Body of pancreas (tissue), 4 donors: ENCODE measurements around the gene GLI3. TPM values are rescaled to one million over a fixed set of nuclear protein-coding genes. Genes with fewer than 3 reads are reported as not detected.
"Not testable (repeated sequence)": the region's sequence is repeated elsewhere in the genome, so short reads cannot be mapped to it uniquely, and the experiment has no call there.

Source experiments
- ATAC-seq: fragments of 150-250 bp; one replicate; pipeline ENCODE4 v1.9.1; 2016
- DNase-seq, 4 donors: peaks; one replicate each; pipeline ENCODE4 v3.0.0-alpha.2; 2019
- H3K27ac ChIP-seq, 4 donors: fragments of 200-600 bp; sonication (generic); 1 replicate in 3 of 4; 2 replicates in 1 of 4; pipeline versions ENCODE4 v1.5.1 to v1.6.1; 2016 to 2019; ENCODE audit warnings: mild to moderate bottlenecking in 1 of 4, mixed read lengths in 1 of 4, moderate library complexity in 1 of 4
- H3K27me3 ChIP-seq, 2 donors: fragments of 200-600 bp; sonication (generic); one replicate each; pipeline ENCODE4 v1.6.0; 2016; ENCODE audit warnings: mild to moderate bottlenecking in 1 of 2
- H3K36me3 ChIP-seq, 2 donors: fragments of 200-600 bp; sonication (generic); replicated peaks in 1 of 2; 2 replicates each; pipeline ENCODE4 v1.5.1; 2016; ENCODE audit warnings: low read depth in 2 of 2; ENCODE audit not compliant: insufficient read depth in 1 of 2
- H3K4me1 ChIP-seq: fragments of 200-600 bp; sonication (generic); one replicate; pipeline ENCODE4 v1.6.0; 2016
- H3K4me3 ChIP-seq, 2 donors: fragments of 200-600 bp; sonication (generic); 1 replicate in 1 of 2; 2 replicates in 1 of 2; pipeline ENCODE4 v1.5.1; 2016 to 2019
- H3K9me3 ChIP-seq, 3 donors: fragments of 200-600 bp; sonication (generic); 1 replicate in 2 of 3; 2 replicates in 1 of 3; pipeline ENCODE4 v1.5.1; 2016
- POLR2A ChIP-seq, 3 donors: fragments of 450-650 bp; IDR thresholded peaks; one replicate each; pipeline ENCODE4 v1.6.1; 2016; ENCODE audit warnings: antibody characterized with exemption in 3 of 3, mild to moderate bottlenecking in 2 of 3
- WGBS, 2 donors: methylation state at CpG; one replicate each; pipeline ENCODE4 v1.1.5; 2017; 5-methylcytosine and 5-hydroxymethylcytosine counted together
- intact Hi-C: fragments of 100-400 bp; cut with DNase I; formaldehyde crosslinking; loops from one replicate; pipeline ENCODE4 v1.15.1; 2023
- total RNA-seq, 2 donors: library from RNA; depleted of rRNA; stranded (reverse); fragments of >200 nt; gene quantifications; one replicate each; pipeline ENCODE4 v1.1.0, GENCODE V29; 2016
- TF ChIP-seq, protein P1 (sequence below), 7 experiments: fragments of 450-650 bp in 4 of 7; fragments of 200-600 bp in 3 of 7; sonication (generic) in 3 of 7; IDR thresholded peaks; one replicate each; pipeline ENCODE4 v1.5.1; 2016 to 2019; ENCODE audit warnings: antibody characterized with exemption in 7 of 7

The GLI3 gene
- total RNA-seq, 2 donors from 2014 or later = 1.0 to 2.0 TPM

DNA sequence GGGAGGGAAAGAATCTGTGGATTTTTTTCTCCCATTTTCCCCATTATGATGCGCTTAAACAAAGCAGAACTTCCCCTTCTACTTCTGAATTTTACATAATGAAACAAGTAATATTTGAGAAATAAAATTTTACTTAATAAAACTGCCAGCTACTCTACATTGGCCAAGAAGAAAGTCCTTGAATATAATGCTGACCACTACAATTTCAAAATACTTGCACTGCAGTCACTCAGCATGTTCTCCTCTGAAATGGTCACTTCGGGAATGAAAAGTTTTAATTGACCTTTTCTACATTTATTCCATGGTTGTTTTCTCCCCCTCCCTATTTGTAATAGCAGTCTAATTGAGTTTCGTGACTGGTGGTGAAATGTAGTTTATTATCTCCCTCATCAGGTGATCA is 23.9 kb downstream of the GLI3 start:
- no peak overlapping the region for H3K27ac ChIP-seq
- no peak overlapping the region for H3K4me3 ChIP-seq
- H3K27me3 ChIP-seq = no peaks in the 10 kb centered on the region
- 57 to 73% methylated on average over 3 of the region's 3 CpGs for WGBS, 2 donors
- intact Hi-C loops = no loop called here
- no peaks in the 10 kb centered on the region for H3K9me3 ChIP-seq
- TF ChIP-seq POLR2A (IDR thresholded peaks at IDR 0.05) = no peak
- TF ChIP-seq, protein P1, sequence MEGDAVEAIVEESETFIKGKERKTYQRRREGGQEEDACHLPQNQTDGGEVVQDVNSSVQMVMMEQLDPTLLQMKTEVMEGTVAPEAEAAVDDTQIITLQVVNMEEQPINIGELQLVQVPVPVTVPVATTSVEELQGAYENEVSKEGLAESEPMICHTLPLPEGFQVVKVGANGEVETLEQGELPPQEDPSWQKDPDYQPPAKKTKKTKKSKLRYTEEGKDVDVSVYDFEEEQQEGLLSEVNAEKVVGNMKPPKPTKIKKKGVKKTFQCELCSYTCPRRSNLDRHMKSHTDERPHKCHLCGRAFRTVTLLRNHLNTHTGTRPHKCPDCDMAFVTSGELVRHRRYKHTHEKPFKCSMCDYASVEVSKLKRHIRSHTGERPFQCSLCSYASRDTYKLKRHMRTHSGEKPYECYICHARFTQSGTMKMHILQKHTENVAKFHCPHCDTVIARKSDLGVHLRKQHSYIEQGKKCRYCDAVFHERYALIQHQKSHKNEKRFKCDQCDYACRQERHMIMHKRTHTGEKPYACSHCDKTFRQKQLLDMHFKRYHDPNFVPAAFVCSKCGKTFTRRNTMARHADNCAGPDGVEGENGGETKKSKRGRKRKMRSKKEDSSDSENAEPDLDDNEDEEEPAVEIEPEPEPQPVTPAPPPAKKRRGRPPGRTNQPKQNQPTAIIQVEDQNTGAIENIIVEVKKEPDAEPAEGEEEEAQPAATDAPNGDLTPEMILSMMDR (IDR thresholded peaks at IDR 0.05) = no peak
- ATAC-seq (no peak), DNase-seq (no peak)
- H3K4me1 ChIP-seq = no peaks in the 10 kb centered on the region
- no peaks in the 10 kb centered on the region for H3K36me3 ChIP-seq

DNA sequence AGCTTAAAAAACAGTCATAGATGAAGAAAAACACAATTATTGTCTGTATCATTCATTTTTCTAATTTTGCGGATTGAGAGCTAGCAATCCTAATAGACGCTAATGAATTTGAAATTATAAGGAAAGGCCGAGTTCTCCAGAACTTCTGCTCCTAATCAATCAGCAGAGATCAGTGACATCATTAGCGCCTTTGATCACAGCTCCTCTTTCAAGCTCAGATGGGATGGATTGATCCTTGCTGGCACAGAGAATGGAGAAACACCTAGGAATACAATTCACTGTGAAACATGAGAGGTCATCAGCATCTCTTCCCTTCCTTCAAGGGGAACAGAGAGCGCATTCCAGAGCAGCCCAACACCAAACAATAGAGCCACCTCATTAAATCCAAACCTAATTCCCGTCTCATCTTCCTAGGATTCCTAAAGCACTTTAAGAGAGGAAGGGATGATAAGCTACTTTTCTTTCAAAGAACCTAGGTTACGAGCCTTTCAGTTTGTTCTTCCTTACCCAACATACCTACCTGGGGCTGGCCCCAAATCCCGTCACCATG is 24.4 kb downstream of the GLI3 start:
- intact Hi-C loops = no loop called here
- no peak for TF ChIP-seq POLR2A (IDR thresholded peaks at IDR 0.05)
- TF ChIP-seq, protein P1 (IDR thresholded peaks at IDR 0.05) = no peak
- H3K9me3 ChIP-seq = no peaks in the 10 kb centered on the region
- no peak overlapping the region for H3K4me3 ChIP-seq
- no peak for DNase-seq
- no peaks in the 10 kb centered on the region for H3K4me1 ChIP-seq
- H3K27me3 ChIP-seq = no peaks in the 10 kb centered on the region
- no peak for ATAC-seq
- WGBS, 2 donors = 60 to 66% methylated on average over 8 of the region's 8 CpGs
- no peak overlapping the region for H3K27ac ChIP-seq
- no peaks in the 10 kb centered on the region for H3K36me3 ChIP-seq

DNA sequence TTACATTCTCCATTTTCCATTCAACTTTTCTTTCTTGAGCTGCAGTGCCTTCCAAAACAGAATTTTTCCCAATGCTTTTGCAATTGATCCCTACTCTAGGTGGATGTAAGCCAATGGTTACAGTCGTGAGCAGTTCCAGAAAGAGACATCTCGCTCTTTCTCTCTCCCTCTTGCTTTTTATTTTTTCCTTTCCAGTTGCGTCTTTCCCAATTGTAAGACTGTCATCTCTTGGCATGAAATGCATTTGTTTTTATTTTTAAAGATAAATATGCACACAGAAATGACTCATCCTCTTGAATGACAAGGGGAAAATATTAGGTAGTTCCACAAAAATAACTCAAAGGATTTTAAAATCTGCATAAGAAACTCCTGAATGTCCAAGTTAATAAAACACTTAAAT is 25.1 kb downstream of the GLI3 start:
- no peaks in the 10 kb centered on the region for H3K36me3 ChIP-seq
- no peaks in the 10 kb centered on the region for H3K27me3 ChIP-seq
- no peak overlapping the region for H3K27ac ChIP-seq
- WGBS, 2 donors = 71 to 76% methylated on average over 3 of the region's 3 CpGs
- no peak for DNase-seq
- intact Hi-C loops = no loop called here
- ATAC-seq = no peak
- no peak for TF ChIP-seq POLR2A (IDR thresholded peaks at IDR 0.05)
- TF ChIP-seq, protein P1 (IDR thresholded peaks at IDR 0.05) = no peak
- H3K4me3 ChIP-seq = no peak overlapping the region
- no peaks in the 10 kb centered on the region for H3K9me3 ChIP-seq
- no peaks in the 10 kb centered on the region for H3K4me1 ChIP-seq

DNA sequence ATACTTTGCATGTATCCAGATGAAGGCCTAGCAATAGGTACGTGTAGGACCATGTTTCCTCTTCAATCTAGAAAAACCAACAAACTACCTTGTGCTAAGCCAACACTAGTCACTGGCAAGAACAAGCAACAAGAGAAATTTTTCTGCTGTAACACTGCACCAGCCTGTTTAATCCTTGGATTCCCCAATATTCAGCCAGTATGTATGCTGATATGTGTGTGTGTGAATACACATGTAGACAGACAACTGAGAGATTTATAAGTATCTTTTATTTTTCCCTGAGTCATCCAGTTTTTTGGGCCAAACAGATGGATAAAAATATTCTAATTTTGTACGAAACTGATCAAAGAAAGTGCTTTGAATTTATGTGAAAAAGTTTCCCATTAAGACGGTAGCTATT is 26.2 kb downstream of the GLI3 start:
- H3K27ac ChIP-seq = no peak overlapping the region
- intact Hi-C loops = no loop called here
- WGBS, 2 donors = 43 to 71% methylated on average over 3 of the region's 3 CpGs
- DNase-seq = no peak
- H3K27me3 ChIP-seq = no peaks in the 10 kb centered on the region
- no peak overlapping the region for H3K4me3 ChIP-seq
- H3K4me1 ChIP-seq = no peaks in the 10 kb centered on the region
- H3K9me3 ChIP-seq = no peaks in the 10 kb centered on the region
- TF ChIP-seq, protein P1 (IDR thresholded peaks at IDR 0.05) = no peak
- TF ChIP-seq POLR2A (IDR thresholded peaks at IDR 0.05) = no peak
- H3K36me3 ChIP-seq = no peaks in the 10 kb centered on the region
- ATAC-seq = no peak

DNA sequence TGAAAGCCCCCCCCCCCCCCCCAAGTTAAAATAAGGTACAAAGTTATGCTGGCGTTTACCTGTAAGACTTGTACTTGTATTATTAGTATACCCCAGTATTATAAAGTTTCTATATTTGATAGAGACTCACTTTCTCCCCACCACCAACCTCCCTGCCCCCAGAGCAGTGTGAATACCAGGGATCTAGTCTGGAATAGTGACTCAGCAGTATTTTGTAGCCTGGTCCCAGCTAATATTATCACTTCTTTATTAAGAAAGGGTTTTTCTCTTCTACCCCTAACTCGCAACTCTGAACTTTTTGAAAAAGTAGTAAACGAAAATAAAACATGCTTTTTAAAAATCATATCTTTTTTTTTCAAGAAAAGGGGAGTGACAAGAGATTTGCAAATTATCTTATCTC is 26.7 kb downstream of the GLI3 start:
- no peaks in the 10 kb centered on the region for H3K4me1 ChIP-seq
- DNase-seq = no peak
- 67 to 74% methylated on average over 3 of the region's 3 CpGs for WGBS, 2 donors
- H3K36me3 ChIP-seq = no peaks in the 10 kb centered on the region
- H3K27me3 ChIP-seq = no peaks in the 10 kb centered on the region
- TF ChIP-seq POLR2A (IDR thresholded peaks at IDR 0.05) = no peak
- TF ChIP-seq, protein P1 (IDR thresholded peaks at IDR 0.05) = no peak
- no peak overlapping the region for H3K27ac ChIP-seq
- no peak for ATAC-seq
- H3K9me3 ChIP-seq = no peaks in the 10 kb centered on the region
- no peak overlapping the region for H3K4me3 ChIP-seq
- intact Hi-C loops = no loop called here

DNA sequence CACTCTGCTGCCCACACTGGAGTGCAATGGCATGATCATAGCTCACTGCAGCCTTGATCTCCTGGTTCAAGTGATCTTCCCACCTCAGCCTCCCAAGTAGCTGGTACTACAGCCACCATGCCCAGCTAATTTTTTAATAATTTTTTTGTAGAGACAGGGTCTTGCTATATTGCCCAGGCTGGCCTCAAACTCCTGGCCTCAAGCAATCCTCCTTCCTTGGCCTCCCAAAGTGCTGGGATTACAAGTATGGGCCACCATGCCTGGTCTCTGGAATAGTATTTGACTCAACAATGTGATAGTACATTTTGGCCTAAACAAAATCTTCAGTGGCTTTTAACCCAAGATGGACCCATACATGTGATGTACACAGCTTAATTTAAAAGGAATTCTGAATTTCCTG is 27.9 kb downstream of the GLI3 start:
- H3K9me3 ChIP-seq, ATAC-seq, DNase-seq, H3K27ac ChIP-seq, H3K4me1 ChIP-seq, H3K36me3 ChIP-seq, H3K4me3 ChIP-seq, H3K27me3 ChIP-seq, intact Hi-C loops: not testable (repeated sequence)
